GM12875 (cell line): ENCODE measurements around the gene ATP2A2.

Experiments used
- H3K4me3 ChIP-seq: one replicate; pipeline ENCODE4 v1.5.1; 2011; ENCODE audit warnings: low read depth, low read length, control low read depth
- CTCF ChIP-seq: IDR thresholded peaks from 2 replicates; pipeline ENCODE4 v1.5.1; 2011; ENCODE audit warnings: low read depth, mild to moderate bottlenecking, control low read depth, inconsistent platforms, low read length, moderate library complexity, borderline replicate concordance; ENCODE audit not compliant: insufficient read depth

ATP2A2 gene

DNA sequence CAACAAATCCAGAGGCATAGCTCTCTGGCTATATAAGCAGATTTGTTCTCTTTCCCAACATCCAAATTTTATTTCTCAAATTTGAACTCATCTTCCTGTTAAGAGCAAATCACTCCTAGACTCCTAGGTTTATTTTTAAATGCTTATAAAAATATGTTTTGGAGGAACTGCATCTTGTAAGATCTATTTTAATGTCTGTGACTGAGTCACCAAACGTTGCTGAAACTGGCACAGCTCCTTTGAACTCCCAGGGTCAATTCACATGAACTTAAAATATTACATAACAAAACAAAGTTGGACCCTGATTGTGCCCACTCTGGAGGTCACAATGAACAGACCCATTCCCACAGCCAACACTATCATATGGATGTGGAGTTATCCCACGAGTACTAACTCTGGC is 98.6 kb downstream of the ATP2A2 start:
- TF ChIP-seq CTCF = no peak
- H3K4me3 ChIP-seq = no peak overlapping the region

DNA sequence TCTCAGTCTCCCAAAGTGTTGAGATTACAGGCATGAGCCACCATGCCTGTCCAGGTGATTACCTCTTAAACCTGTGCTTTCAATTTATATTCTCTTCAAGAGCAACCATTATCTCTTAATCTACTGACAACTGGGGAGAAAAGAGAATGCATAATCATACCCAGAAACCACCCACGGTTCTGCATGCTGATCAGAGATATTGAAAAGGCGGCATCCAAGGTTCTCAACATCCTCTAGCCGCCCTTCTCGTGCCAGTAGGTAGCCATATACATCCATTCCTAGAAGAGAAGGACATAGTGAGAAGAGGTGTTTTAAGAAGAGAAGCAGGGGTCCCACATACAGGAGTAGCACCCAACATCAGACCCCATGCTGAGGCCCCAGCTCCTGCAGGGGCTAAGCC is 101.6 kb downstream of the ATP2A2 start:
- no peak for TF ChIP-seq CTCF
- H3K4me3 ChIP-seq = no peak overlapping the region
